D721Med (cell line): ENCODE measurements around the gene ALKBH8.

Experiments used
- DNase-seq: peaks from one replicate; pipeline ENCODE4 v3.0.0; 2011; ENCODE audit warnings: low spot score; ENCODE audit not compliant: insufficient read length
- FAIRE-seq: peaks from 2 replicates; lab custom pipeline; 2011; peaks lifted over from hg19 to GRCh38; lab: Jason Lieb, UNC
- CTCF ChIP-seq: IDR thresholded peaks from 2 replicates; pipeline ENCODE4 v1.5.1; 2012; ENCODE audit warnings: mild to moderate bottlenecking, control low read depth; ENCODE audit not compliant: insufficient read depth; ENCODE audit errors: missing control alignments

The ALKBH8 gene

GRCh38 chr11:107564877-107565218 is 687 bp downstream of the ALKBH8 start:
- DNase-seq (no peak), FAIRE-seq (no peak)
- no peak for TF ChIP-seq CTCF

GRCh38 chr11:107563702-107564101 is 1.8 kb downstream of the ALKBH8 start:
- DNase-seq (no peak), FAIRE-seq (peak; percentile 88)
- peak; percentile 73 for TF ChIP-seq CTCF

- TF ChIP-seq CTCF = no peak
- no peak for FAIRE-seq
- DNase-seq = no peak
Observed at GRCh38 chr11:107562647-107563208, 2.8 kb downstream of the ALKBH8 start.

GRCh38 chr11:107561688-107562087 is 3.8 kb downstream of the ALKBH8 start:
- DNase-seq = no peak
- FAIRE-seq = no peak
- no peak for TF ChIP-seq CTCF

GRCh38 chr11:107550304-107550703 is 15.2 kb downstream of the ALKBH8 start:
- DNase-seq (no peak), FAIRE-seq (no peak)
- no peak for TF ChIP-seq CTCF

GRCh38 chr11:107549954-107550285 is 15.6 kb downstream of the ALKBH8 start:
- no peak for TF ChIP-seq CTCF
- DNase-seq = no peak
- FAIRE-seq = no peak

- DNase-seq = no peak
- peak; percentile 68 for FAIRE-seq
Observed at GRCh38 chr11:107549253-107549953, 16.1 kb downstream of the ALKBH8 start.

More at GRCh38 chr11:107549253-107549953, 16.1 kb downstream of the ALKBH8 start:
- TF ChIP-seq CTCF = peak; percentile 92
